ENCODE measurements around the gene PARS2.

DNA sequence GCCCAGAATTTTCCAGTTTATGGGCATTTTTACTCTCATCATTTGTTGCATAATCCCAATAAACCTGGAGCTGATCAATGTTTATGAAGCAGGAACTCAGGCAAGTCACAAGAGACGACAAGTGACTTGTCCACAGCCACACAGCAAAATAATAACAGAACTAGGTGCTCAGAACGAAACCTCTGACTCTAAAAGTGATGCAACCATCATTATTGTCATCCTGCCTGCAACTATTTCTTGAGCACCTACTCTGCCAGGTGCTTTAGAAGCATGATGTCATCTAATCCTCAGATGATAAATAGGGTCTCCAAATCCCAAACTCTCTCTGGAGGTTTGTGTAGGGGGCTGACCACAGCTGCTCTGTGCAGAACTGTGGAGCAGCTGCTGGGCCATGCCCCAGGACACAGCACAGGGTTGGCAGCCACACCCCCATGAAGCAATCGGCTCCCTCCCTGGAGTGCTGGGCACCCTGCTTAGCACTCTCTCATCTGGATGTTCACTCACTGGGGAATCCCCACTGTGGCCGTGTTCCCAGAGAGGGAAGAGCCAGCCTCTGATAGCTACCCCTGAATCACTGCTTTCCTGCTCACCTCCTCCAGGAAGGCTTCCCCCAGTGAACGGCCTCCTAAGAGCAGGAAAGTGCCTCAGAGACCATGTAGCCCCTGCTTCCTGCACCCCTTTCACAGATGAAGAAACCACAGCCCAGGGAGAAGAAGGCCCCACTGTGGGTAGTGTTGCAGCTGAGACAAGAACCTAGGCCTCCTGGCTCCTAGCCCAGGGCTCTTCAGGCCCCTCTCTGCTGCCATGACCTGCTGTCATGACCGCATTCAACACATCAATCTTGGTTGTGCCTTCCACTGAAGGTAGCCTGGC is 34.7 kb upstream of the PARS2 start:
- TF ChIP-seq CTCF (conservative IDR thresholded peaks at IDR 0.05; ENCODE audit: low read depth in 2 of 2) (no peak), JUNB (IDR thresholded peaks at IDR 0.05; ENCODE audit: unreplicated experiment) (no peak), POLR2AphosphoS5 (IDR thresholded peaks at IDR 0.05; ENCODE audit: low read depth) (no peak), EZH2 (IDR thresholded peaks at IDR 0.05; ENCODE audit: low read depth, unreplicated experiment) (no peak), CREB1 (CRISPR knock-in tag; IDR thresholded peaks at IDR 0.05; ENCODE audit: low read depth) (no peak), ZNF331 (CRISPR knock-in tag; IDR thresholded peaks at IDR 0.05; ENCODE audit: low read depth) (no peak), EZH2phosphoT487 (IDR thresholded peaks at IDR 0.05; ENCODE audit: unreplicated experiment) (no peak), REST (IDR thresholded peaks at IDR 0.05; ENCODE audit: unreplicated experiment) (no peak)
- TF ChIP-seq, protein P1, sequence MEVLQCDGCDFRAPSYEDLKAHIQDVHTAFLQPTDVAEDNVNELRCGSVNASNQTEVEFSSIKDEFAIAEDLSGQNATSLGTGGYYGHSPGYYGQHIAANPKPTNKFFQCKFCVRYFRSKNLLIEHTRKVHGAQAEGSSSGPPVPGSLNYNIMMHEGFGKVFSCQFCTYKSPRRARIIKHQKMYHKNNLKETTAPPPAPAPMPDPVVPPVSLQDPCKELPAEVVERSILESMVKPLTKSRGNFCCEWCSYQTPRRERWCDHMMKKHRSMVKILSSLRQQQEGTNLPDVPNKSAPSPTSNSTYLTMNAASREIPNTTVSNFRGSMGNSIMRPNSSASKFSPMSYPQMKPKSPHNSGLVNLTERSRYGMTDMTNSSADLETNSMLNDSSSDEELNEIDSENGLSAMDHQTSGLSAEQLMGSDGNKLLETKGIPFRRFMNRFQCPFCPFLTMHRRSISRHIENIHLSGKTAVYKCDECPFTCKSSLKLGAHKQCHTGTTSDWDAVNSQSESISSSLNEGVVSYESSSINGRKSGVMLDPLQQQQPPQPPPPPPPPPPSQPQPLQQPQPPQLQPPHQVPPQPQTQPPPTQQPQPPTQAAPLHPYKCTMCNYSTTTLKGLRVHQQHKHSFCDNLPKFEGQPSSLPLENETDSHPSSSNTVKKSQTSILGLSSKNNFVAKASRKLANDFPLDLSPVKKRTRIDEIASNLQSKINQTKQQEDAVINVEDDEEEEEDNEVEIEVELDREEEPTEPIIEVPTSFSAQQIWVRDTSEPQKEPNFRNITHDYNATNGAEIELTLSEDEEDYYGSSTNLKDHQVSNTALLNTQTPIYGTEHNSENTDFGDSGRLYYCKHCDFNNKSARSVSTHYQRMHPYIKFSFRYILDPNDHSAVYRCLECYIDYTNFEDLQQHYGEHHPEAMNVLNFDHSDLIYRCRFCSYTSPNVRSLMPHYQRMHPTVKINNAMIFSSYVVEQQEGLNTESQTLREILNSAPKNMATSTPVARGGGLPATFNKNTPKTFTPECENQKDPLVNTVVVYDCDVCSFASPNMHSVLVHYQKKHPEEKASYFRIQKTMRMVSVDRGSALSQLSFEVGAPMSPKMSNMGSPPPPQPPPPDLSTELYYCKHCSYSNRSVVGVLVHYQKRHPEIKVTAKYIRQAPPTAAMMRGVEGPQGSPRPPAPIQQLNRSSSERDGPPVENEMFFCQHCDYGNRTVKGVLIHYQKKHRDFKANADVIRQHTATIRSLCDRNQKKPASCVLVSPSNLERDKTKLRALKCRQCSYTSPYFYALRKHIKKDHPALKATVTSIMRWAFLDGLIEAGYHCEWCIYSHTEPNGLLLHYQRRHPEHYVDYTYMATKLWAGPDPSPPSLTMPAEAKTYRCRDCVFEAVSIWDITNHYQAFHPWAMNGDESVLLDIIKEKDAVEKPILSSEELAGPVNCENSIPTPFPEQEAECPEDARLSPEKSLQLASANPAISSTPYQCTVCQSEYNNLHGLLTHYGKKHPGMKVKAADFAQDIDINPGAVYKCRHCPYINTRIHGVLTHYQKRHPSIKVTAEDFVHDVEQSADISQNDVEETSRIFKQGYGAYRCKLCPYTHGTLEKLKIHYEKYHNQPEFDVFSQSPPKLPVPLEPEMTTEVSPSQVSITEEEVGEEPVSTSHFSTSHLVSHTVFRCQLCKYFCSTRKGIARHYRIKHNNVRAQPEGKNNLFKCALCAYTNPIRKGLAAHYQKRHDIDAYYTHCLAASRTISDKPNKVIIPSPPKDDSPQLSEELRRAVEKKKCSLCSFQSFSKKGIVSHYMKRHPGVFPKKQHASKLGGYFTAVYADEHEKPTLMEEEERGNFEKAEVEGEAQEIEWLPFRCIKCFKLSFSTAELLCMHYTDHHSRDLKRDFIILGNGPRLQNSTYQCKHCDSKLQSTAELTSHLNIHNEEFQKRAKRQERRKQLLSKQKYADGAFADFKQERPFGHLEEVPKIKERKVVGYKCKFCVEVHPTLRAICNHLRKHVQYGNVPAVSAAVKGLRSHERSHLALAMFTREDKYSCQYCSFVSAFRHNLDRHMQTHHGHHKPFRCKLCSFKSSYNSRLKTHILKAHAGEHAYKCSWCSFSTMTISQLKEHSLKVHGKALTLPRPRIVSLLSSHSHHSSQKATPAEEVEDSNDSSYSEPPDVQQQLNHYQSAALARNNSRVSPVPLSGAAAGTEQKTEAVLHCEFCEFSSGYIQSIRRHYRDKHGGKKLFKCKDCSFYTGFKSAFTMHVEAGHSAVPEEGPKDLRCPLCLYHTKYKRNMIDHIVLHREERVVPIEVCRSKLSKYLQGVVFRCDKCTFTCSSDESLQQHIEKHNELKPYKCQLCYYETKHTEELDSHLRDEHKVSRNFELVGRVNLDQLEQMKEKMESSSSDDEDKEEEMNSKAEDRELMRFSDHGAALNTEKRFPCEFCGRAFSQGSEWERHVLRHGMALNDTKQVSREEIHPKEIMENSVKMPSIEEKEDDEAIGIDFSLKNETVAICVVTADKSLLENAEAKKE (CRISPR knock-in tag; IDR thresholded peaks at IDR 0.05): no peak

Measured in GM23338 (cell line).